Smooth muscle cell (in vitro differentiated cells): ENCODE data around the gene SINHCAF. TPM values are rescaled to one million over a fixed set of nuclear protein-coding genes. Genes with fewer than 3 reads are reported as not detected.

Experiments
- DNase-seq: peaks from one replicate; lab custom pipeline; 2025; ENCODE audit not compliant: unreplicated experiment; lab: John Stamatoyannopoulos, UW
- H2AFZ ChIP-seq: fragments of 200-600 bp; sonication (generic); 2 replicates; pipeline ENCODE4 v1.6.0; 2016; ENCODE audit warnings: antibody characterized with exemption, low read depth, mild to moderate bottlenecking
- H3F3A ChIP-seq: fragments of 200-600 bp; sonication (generic); 2 replicates; pipeline ENCODE4 v1.6.0; 2017; ENCODE audit warnings: antibody characterized with exemption, low read depth
- H3K27ac ChIP-seq: fragments of 200-600 bp; sonication (generic); 2 replicates; pipeline ENCODE4 v1.5.1; 2016; ENCODE audit warnings: low read depth, mild to moderate bottlenecking
- H3K27me3 ChIP-seq: fragments of 200-600 bp; sonication (generic); 2 replicates; pipeline ENCODE4 v1.6.1; 2016; ENCODE audit warnings: low read depth, mild to moderate bottlenecking
- H3K36me3 ChIP-seq: fragments of 200-600 bp; sonication (generic); 2 replicates; pipeline ENCODE4 v1.5.1; 2016; ENCODE audit warnings: low read depth
- H3K4me1 ChIP-seq: fragments of 200-600 bp; sonication (generic); 2 replicates; pipeline ENCODE4 v1.5.1; 2016; ENCODE audit warnings: low read depth
- H3K4me2 ChIP-seq: fragments of 200-600 bp; sonication (generic); 2 replicates; pipeline ENCODE4 v1.6.0; 2016; ENCODE audit warnings: mild to moderate bottlenecking
- H3K4me3 ChIP-seq: fragments of 200-600 bp; sonication (generic); 2 replicates; pipeline ENCODE4 v1.5.1; 2016; ENCODE audit warnings: mild to moderate bottlenecking
- H3K79me2 ChIP-seq: fragments of 200-600 bp; sonication (generic); 2 replicates; pipeline ENCODE4 v1.6.0; 2016; ENCODE audit warnings: low read depth, mild to moderate bottlenecking
- H3K9ac ChIP-seq: fragments of 200-600 bp; sonication (generic); 2 replicates; pipeline ENCODE4 v1.6.0; 2016; ENCODE audit warnings: low read depth
- H3K9me3 ChIP-seq: fragments of 200-600 bp; sonication (generic); replicated peaks from 2 replicates; pipeline ENCODE4 v1.5.1; 2016; ENCODE audit warnings: low read depth
- H4K20me1 ChIP-seq: fragments of 200-600 bp; sonication (generic); 2 replicates; pipeline ENCODE4 v1.6.0; 2016; ENCODE audit warnings: low read depth
- CTCF ChIP-seq: fragments of 200-600 bp; sonication (generic); IDR thresholded peaks from 2 replicates; pipeline ENCODE4 v1.5.1; 2017; ENCODE audit warnings: borderline replicate concordance, mild to moderate bottlenecking, antibody characterized with exemption; ENCODE audit not compliant: insufficient read depth, poor library complexity, severe bottlenecking
- WGBS: methylation state at CpG from one replicate; pipeline ENCODE4 v1.1.7; 2016; ENCODE audit warnings: low lambda C conversion rate; 5-methylcytosine and 5-hydroxymethylcytosine counted together
- polyA plus RNA-seq: library from polyadenylated mRNA; unstranded; fragments of >200 nt; fragmentation: Nextera tagmentation; extraction: Ambion mirVana; gene quantifications from 2 replicates; pipeline ENCODE4 v1.2.1, GENCODE V29; 2016
- total RNA-seq: library from RNA; depleted of rRNA; stranded (reverse); fragments of >200 nt; gene quantifications from 2 replicates; pipeline ENCODE4 v1.2.3, GENCODE V29; 2014

The SINHCAF gene
- total and polyA plus RNA-seq, 2 experiments from 2014 or later = 41.6 to 101 TPM

GRCh38 chr12:31298515-31298910, 27.4 kb downstream of the SINHCAF start:
- WGBS = 95% methylated on average over 2 of the region's 2 CpGs
- Histone ChIP-seq H2AFZ (no peak overlapping the region), H3K27ac (no peak overlapping the region), H3F3A (peaks cover 5% of the 10 kb centered on the region), H3K4me1 (peaks cover 3% of the 10 kb centered on the region), H3K9ac (no peak overlapping the region), H4K20me1 (peaks cover 54% of the 10 kb centered on the region), H3K36me3 (peaks cover 14% of the 10 kb centered on the region), H3K4me2 (no peak overlapping the region), H3K4me3 (no peak overlapping the region), H3K27me3 (no peaks in the 10 kb centered on the region), H3K9me3 (no peaks in the 10 kb centered on the region), H3K79me2 (peaks cover 80% of the 10 kb centered on the region)
- TF ChIP-seq CTCF = no peak
- DNase-seq = no peak

- peaks cover 74% of the 10 kb centered on the region for H3K79me2 ChIP-seq
- H3F3A ChIP-seq = peaks cover 5% of the 10 kb centered on the region
- H3K27ac ChIP-seq = no peak overlapping the region
- H4K20me1 ChIP-seq = peaks cover 50% of the 10 kb centered on the region
- DNase-seq = no peak
- peaks cover 21% of the 10 kb centered on the region for H3K36me3 ChIP-seq
- no peak overlapping the region for H3K4me3 ChIP-seq
- H3K27me3 ChIP-seq = no peaks in the 10 kb centered on the region
- 96% methylated on average over 13 of the region's 13 CpGs for WGBS
- TF ChIP-seq CTCF = no peak
- H3K4me2 ChIP-seq = no peak overlapping the region
- no peaks in the 10 kb centered on the region for H3K9me3 ChIP-seq
- H3K9ac ChIP-seq = no peak overlapping the region
- peaks cover 3% of the 10 kb centered on the region for H3K4me1 ChIP-seq
- no peak overlapping the region for H2AFZ ChIP-seq
Observed at GRCh38 chr12:31297572-31298514, 28.1 kb downstream of the SINHCAF start.

GRCh38 chr12:31289441-31289840, 36.5 kb downstream of the SINHCAF start:
- no peak overlapping the region for H2AFZ ChIP-seq
- no peak for TF ChIP-seq CTCF
- no peak for DNase-seq
- H3K4me1 ChIP-seq = no peaks in the 10 kb centered on the region
- no peaks in the 10 kb centered on the region for H3F3A ChIP-seq
- H3K79me2 ChIP-seq = peaks cover 28% of the 10 kb centered on the region
- H3K4me3 ChIP-seq = no peak overlapping the region
- H3K9me3 ChIP-seq = peaks cover 3% of the 10 kb centered on the region
- WGBS = 91% methylated on average over 2 of the region's 2 CpGs
- no peak overlapping the region for H3K4me2 ChIP-seq
- no peak overlapping the region for H3K27ac ChIP-seq
- H4K20me1 ChIP-seq = peaks cover 23% of the 10 kb centered on the region
- no peaks in the 10 kb centered on the region for H3K27me3 ChIP-seq
- H3K36me3 ChIP-seq = peaks cover 40% of the 10 kb centered on the region
- H3K9ac ChIP-seq = no peak overlapping the region
